HepG2 (cell line): Measurements from ENCODE around the gene NEDD4L. TPM values are rescaled to one million over a fixed set of nuclear protein-coding genes. Genes with fewer than 3 reads are reported as not detected.

Experiments
- ATAC-seq: fragments of 200-7000 bp; cut with Tn5 transposase; 3 replicates; pipeline ENCODE4 v1.9.1; 2020; ENCODE audit warnings: mild to moderate bottlenecking, moderate library complexity
- BruUV-seq: library from RNA; stranded (reverse); fragments of 400-500 nt; replicated peaks from 2 replicates; lab custom pipeline; 2021; lab: Mats Ljungman, UMichigan
- CTCF ChIA-PET: fragments of 300-600 bp; formaldehyde crosslinking; extraction: SDS; loops from one replicate; lab custom pipeline; 2021; ENCODE audit warnings: low total read pairs, inconsistent platforms, low intra/inter-chr PET ratio; lab: Yijun Ruan, JAX
- POLR2A ChIA-PET: fragments of 350-600 bp; sonication (Branson Sonifier 250); formaldehyde crosslinking; loops from one replicate; lab custom pipeline; 2020; ENCODE audit warnings: antibody characterized with exemption, inconsistent platforms; lab: Yijun Ruan, JAX
- DNase-seq: peaks from one replicate; pipeline ENCODE4 v3.0.0-alpha.2; 2015; ENCODE audit warnings: low spot score
- FAIRE-seq: peaks from 3 replicates; lab custom pipeline; 2011; peaks lifted over from hg19 to GRCh38; lab: Jason Lieb, UNC
- H2AFZ ChIP-seq: one replicate; pipeline ENCODE4 v1.6.1; 2011; ENCODE audit warnings: low read length, inconsistent platforms
- H3K27ac ChIP-seq: fragments of 300-600 bp; 3 replicates; pipeline ENCODE4 v1.8.0; 2011; ENCODE audit warnings: mixed run types, mild to moderate bottlenecking, mixed read lengths, low read length, inconsistent platforms; ENCODE audit not compliant: insufficient read depth; ENCODE audit errors: extremely low read length
- H3K27me3 ChIP-seq, 2 experiments: fragments of 200-600 bp in 1 of 2; 2 replicates in 1 of 2; 3 replicates in 1 of 2; pipeline versions ENCODE4 v1.6.0 to v1.8.0; 2011; ENCODE audit warnings: low read length in 2 of 2, mild to moderate bottlenecking in 2 of 2, moderate library complexity in 2 of 2, inconsistent platforms in 1 of 2; ENCODE audit not compliant: insufficient read depth in 2 of 2, control insufficient read depth in 1 of 2
- H3K36me3 ChIP-seq, 2 experiments: fragments of 200-600 bp in 1 of 2; replicated peaks in 1 of 2; 2 replicates in 1 of 2; 3 replicates in 1 of 2; pipeline versions ENCODE4 v1.5.1 to v1.8.0; 2011; ENCODE audit warnings: low read length in 2 of 2, inconsistent platforms in 1 of 2; ENCODE audit not compliant: insufficient read depth in 2 of 2, control insufficient read depth in 1 of 2
- H3K4me1 ChIP-seq: 2 replicates; pipeline ENCODE4 v1.5.1; 2012; ENCODE audit warnings: low read length, inconsistent platforms; ENCODE audit not compliant: insufficient read depth
- H3K4me2 ChIP-seq: 2 replicates; pipeline ENCODE4 v1.6.0; 2011; ENCODE audit warnings: low read depth, low read length, inconsistent platforms
- H3K4me3 ChIP-seq, 3 experiments: fragments of 200-600 bp in 1 of 3; sonication (generic), shearing (Covaris generic) in 1 of 3; replicated peaks in 1 of 3; 2 replicates each; pipeline ENCODE4 v1.5.1; 2011 to 2016; ENCODE audit warnings: low read length in 3 of 3, inconsistent platforms in 2 of 3, low read depth in 2 of 3, mild to moderate bottlenecking in 2 of 3, control low read depth in 1 of 3, mixed read lengths in 1 of 3; ENCODE audit not compliant: insufficient read depth in 1 of 3
- H3K79me2 ChIP-seq: one replicate; pipeline ENCODE4 v1.6.1; 2011; ENCODE audit warnings: low read length, inconsistent platforms; ENCODE audit not compliant: insufficient read depth
- H3K9ac ChIP-seq: 2 replicates; pipeline ENCODE4 v1.6.0; 2011; ENCODE audit warnings: mild to moderate bottlenecking, low read depth, low read length, inconsistent platforms; ENCODE audit not compliant: insufficient read depth
- H3K9me3 ChIP-seq: 2 replicates; pipeline ENCODE4 v1.5.1; 2012; ENCODE audit warnings: mild to moderate bottlenecking, low read length
- H4K20me1 ChIP-seq: 2 replicates; pipeline ENCODE4 v1.6.0; 2011; ENCODE audit warnings: inconsistent platforms, mild to moderate bottlenecking, low read length, moderate library complexity; ENCODE audit not compliant: insufficient read depth
- ATAD3A ChIP-seq: sonication (generic); formaldehyde crosslinking; IDR thresholded peaks from 2 replicates; pipeline ENCODE4 v1.4.0; 2020; ENCODE audit warnings: missing genetic modification reagents
- CCDC6 ChIP-seq: sonication (generic); formaldehyde crosslinking; IDR thresholded peaks from 2 replicates; pipeline ENCODE4 v1.8.1; 2022; ENCODE audit warnings: mild to moderate bottlenecking, missing genetic modification reagents, moderate library complexity
- CEBPB ChIP-seq: IDR thresholded peaks from 2 replicates; pipeline ENCODE4 v1.6.1; 2011; ENCODE audit warnings: low read depth, low read length, improper control_type of control experiment, borderline replicate concordance
- CREB1 ChIP-seq, 2 experiments: fragments of 450-650 bp in 1 of 2; IDR thresholded peaks; 2 replicates each; pipeline ENCODE4 v1.6.1; 2016 to 2017; ENCODE audit warnings: control low read depth in 1 of 2, mild to moderate bottlenecking in 1 of 2, missing compliant biosample characterization in 1 of 2, missing genetic modification characterization in 1 of 2
- DMAP1 ChIP-seq: IDR thresholded peaks from 2 replicates; pipeline ENCODE4 v1.6.1; 2016
- DR1 ChIP-seq: sonication (generic); formaldehyde crosslinking; IDR thresholded peaks from 2 replicates; pipeline ENCODE4 v1.8.0; 2021; ENCODE audit warnings: mild to moderate bottlenecking, missing genetic modification reagents, inconsistent platforms
- RBFOX2 ChIP-seq: fragments of 200-400 bp; formaldehyde crosslinking; IDR thresholded peaks from 2 replicates; pipeline ENCODE4 v1.6.1; 2017; ENCODE audit warnings: low read depth, mild to moderate bottlenecking, low read length
- SAP130 ChIP-seq: IDR thresholded peaks from 2 replicates; pipeline ENCODE4 v1.6.1; 2016; ENCODE audit warnings: low read depth
- SOX6 ChIP-seq, 2 experiments: fragments of 450-650 bp in 1 of 2; sonication (generic) in 1 of 2; formaldehyde crosslinking in 1 of 2; IDR thresholded peaks; 2 replicates each; pipeline versions ENCODE4 v1.4.0 to v1.6.1; 2017 to 2020; ENCODE audit warnings: antibody characterized with exemption in 1 of 2, mild to moderate bottlenecking in 1 of 2, missing genetic modification reagents in 1 of 2
- TBX2 ChIP-seq: sonication (generic); formaldehyde crosslinking; IDR thresholded peaks from 2 replicates; pipeline ENCODE4 v1.5.0; 2020; ENCODE audit warnings: missing genetic modification reagents, mild to moderate bottlenecking, borderline replicate concordance
- TGIF2 ChIP-seq: IDR thresholded peaks from 2 replicates; pipeline ENCODE4 v1.6.1; 2016; ENCODE audit warnings: control low read depth, missing compliant biosample characterization
- ZMYM4 ChIP-seq: sonication (generic); formaldehyde crosslinking; IDR thresholded peaks from 2 replicates; pipeline ENCODE4 v1.8.1; 2023; ENCODE audit warnings: mild to moderate bottlenecking, missing genetic modification reagents
- ZNF12 ChIP-seq: sonication (generic); formaldehyde crosslinking; IDR thresholded peaks from 2 replicates; pipeline ENCODE4 v1.5.0; 2020; ENCODE audit warnings: missing genetic modification reagents
- ZNF563 ChIP-seq: sonication (generic); formaldehyde crosslinking; IDR thresholded peaks from 2 replicates; pipeline ENCODE4 v1.8.0; 2022; ENCODE audit warnings: mild to moderate bottlenecking, moderate library complexity, missing genetic modification reagents
- WGBS: methylation state at CpG from one replicate; pipeline ENCODE4 v1.1.6; 2017; ENCODE audit warnings: low lambda C conversion rate; 5-methylcytosine and 5-hydroxymethylcytosine counted together
- in situ Hi-C: cut with HindIII; loops from 2 replicates; pipeline ENCODE4 v1.10.0; 2017; ENCODE audit warnings: low pct_unique_long_range_greater_than_20kb; ENCODE audit not compliant: extremely low pct_ligation_motif_present
- intact Hi-C: fragments of 100-400 bp; cut with micrococcal nuclease; formaldehyde crosslinking; loops from one replicate; pipeline ENCODE4 v1.10.0; 2022; ENCODE audit not compliant: unreplicated experiment
- polyA plus RNA-seq, 8 experiments: library from polyadenylated mRNA; depleted of rRNA in 3 of 8; stranded (reverse) in 7 of 8; unstranded in 1 of 8; fragments of >200 nt; fragmentation: Illumina TruSeq in 4 of 8; extraction: Trizol in 4 of 8; gene quantifications; 2 replicates each; pipeline versions ENCODE4 v1.2.1 to v1.2.3, GENCODE V29; 2011 to 2016; ENCODE audit warnings: low read depth in 4 of 8, missing spikeins in 1 of 8, mixed read lengths in 1 of 8; ENCODE audit not compliant: insufficient read depth in 1 of 8
- total RNA-seq, 5 experiments: library from RNA; depleted of rRNA; stranded (reverse); fragments of >200 nt; fragmentation: Illumina TruSeq; extraction: Trizol; gene quantifications; 2 replicates each; pipeline ENCODE4 v1.2.3, GENCODE V29; 2016; ENCODE audit warnings: low read depth in 1 of 5
- TF ChIP-seq, protein P1 (sequence below), 2 experiments: IDR thresholded peaks; 2 replicates each; pipeline ENCODE4 v1.6.1; 2011 to 2012; ENCODE audit warnings: low read length in 2 of 2, borderline replicate concordance in 1 of 2, low read depth in 1 of 2, mild to moderate bottlenecking in 1 of 2, moderate library complexity in 1 of 2
- TF ChIP-seq, protein P2 (sequence below): sonication (generic); formaldehyde crosslinking; IDR thresholded peaks from 2 replicates; pipeline ENCODE4 v1.4.0; 2020; ENCODE audit warnings: mild to moderate bottlenecking, missing genetic modification reagents

NEDD4L gene
- total and polyA plus RNA-seq, 2 of the 13 experiments (the other 11 are each of a cell fraction or from before 2014, with no cell fraction given): 168 to 390 TPM

- peaks cover 49% of the 10 kb centered on the region for H3K79me2 ChIP-seq
- H4K20me1 ChIP-seq: peaks cover 23% of the 10 kb centered on the region
- DNase-seq: peak; percentile 81
- in situ Hi-C loops (no loop called here), intact Hi-C loops (no loop called here)
- H3K27me3 ChIP-seq: no peaks in the 10 kb centered on the region
- H3K4me3 ChIP-seq: peak overlapping the region; percentile 56 to 96 (median 75)
- H3K36me3 ChIP-seq: 0 out of 5 replicates have a peak, but pooled peaks cover 0 to 2% of the 10 kb centered on the region in 2 experiments
- FAIRE-seq: peak; percentile 8
- ChIA-PET POLR2A (interaction anchor here (0.9 to 1.6 kb wide), 8 partner anchors 14 to 385 kb away, joined by 3 to 8 read pairs (median 3); no protein-coding TSS in a partner anchor), CTCF (no interaction called here)
- peaks cover 32% of the 10 kb centered on the region for H3K4me1 ChIP-seq
- H3K4me2 ChIP-seq: peak overlapping the region; percentile 77
- peak; percentile 77 for ATAC-seq
- 6% methylated on average over 6 of the region's 12 CpGs for WGBS
- no peaks in the 10 kb centered on the region for H3K9me3 ChIP-seq
- H2AFZ ChIP-seq: no peak overlapping the region
- peak overlapping the region; percentile 67 for H3K27ac ChIP-seq
- BruUV-seq: no TSS peak
- H3K9ac ChIP-seq: peak overlapping the region; percentile 76
- TF ChIP-seq, protein P1, sequence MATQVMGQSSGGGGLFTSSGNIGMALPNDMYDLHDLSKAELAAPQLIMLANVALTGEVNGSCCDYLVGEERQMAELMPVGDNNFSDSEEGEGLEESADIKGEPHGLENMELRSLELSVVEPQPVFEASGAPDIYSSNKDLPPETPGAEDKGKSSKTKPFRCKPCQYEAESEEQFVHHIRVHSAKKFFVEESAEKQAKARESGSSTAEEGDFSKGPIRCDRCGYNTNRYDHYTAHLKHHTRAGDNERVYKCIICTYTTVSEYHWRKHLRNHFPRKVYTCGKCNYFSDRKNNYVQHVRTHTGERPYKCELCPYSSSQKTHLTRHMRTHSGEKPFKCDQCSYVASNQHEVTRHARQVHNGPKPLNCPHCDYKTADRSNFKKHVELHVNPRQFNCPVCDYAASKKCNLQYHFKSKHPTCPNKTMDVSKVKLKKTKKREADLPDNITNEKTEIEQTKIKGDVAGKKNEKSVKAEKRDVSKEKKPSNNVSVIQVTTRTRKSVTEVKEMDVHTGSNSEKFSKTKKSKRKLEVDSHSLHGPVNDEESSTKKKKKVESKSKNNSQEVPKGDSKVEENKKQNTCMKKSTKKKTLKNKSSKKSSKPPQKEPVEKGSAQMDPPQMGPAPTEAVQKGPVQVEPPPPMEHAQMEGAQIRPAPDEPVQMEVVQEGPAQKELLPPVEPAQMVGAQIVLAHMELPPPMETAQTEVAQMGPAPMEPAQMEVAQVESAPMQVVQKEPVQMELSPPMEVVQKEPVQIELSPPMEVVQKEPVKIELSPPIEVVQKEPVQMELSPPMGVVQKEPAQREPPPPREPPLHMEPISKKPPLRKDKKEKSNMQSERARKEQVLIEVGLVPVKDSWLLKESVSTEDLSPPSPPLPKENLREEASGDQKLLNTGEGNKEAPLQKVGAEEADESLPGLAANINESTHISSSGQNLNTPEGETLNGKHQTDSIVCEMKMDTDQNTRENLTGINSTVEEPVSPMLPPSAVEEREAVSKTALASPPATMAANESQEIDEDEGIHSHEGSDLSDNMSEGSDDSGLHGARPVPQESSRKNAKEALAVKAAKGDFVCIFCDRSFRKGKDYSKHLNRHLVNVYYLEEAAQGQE (IDR thresholded peaks at IDR 0.05; ENCODE audit: borderline replicate concordance in 1 of 2, low read depth in 1 of 2, low read length in 2 of 2): peak in 1 of 2 experiments; percentile 41; a peak in 1 of 4 replicates
- TF ChIP-seq ZNF563 (CRISPR knock-in tag) (no peak), RBFOX2 (peak; percentile 60; the same call in 1 of the 2 replicates), TGIF2 (CRISPR knock-in tag) (peak; percentile 61; the same call in 1 of the 2 replicates), DR1 (0 out of 2 replicates have a peak, but pooled peaks have one; percentile 52), CCDC6 (CRISPR knock-in tag) (no peak), ZNF12 (CRISPR knock-in tag) (0 out of 2 replicates have a peak, but pooled peaks have one; percentile 9), ZMYM4 (CRISPR knock-in tag) (peak; percentile 73), ATAD3A (CRISPR knock-in tag) (no peak), TBX2 (peak; percentile 23; the same call in 1 of the 2 replicates), SAP130 (CRISPR knock-in tag) (peak; percentile 89), DMAP1 (CRISPR knock-in tag) (0 out of 2 replicates have a peak, but pooled peaks have one; percentile 26), CEBPB (peak; percentile 67; the same call in 1 of the 2 replicates), SOX6 (IDR thresholded peaks at IDR 0.05) (no peak), SOX6 (CRISPR knock-in tag; IDR thresholded peaks at IDR 0.05) (0 out of 2 replicates have a peak, but pooled peaks have one; percentile 15), CREB1 (IDR thresholded peaks at IDR 0.05) (0 out of 2 replicates have a peak, but pooled peaks have one; percentile 7), CREB1 (CRISPR knock-in tag; IDR thresholded peaks at IDR 0.05) (peak; percentile 45; the same call in 1 of the 2 replicates)
- TF ChIP-seq, protein P2, sequence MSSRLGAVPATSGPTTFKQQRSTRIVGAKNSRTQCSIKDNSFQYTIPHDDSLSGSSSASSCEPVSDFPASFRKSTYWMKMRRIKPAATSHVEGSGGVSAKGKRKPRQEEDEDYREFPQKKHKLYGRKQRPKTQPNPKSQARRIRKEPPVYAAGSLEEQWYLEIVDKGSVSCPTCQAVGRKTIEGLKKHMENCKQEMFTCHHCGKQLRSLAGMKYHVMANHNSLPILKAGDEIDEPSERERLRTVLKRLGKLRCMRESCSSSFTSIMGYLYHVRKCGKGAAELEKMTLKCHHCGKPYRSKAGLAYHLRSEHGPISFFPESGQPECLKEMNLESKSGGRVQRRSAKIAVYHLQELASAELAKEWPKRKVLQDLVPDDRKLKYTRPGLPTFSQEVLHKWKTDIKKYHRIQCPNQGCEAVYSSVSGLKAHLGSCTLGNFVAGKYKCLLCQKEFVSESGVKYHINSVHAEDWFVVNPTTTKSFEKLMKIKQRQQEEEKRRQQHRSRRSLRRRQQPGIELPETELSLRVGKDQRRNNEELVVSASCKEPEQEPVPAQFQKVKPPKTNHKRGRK (CRISPR knock-in tag): no peak
Observed at GRCh38 chr18:58221060-58221725, 177.2 kb downstream of the NEDD4L start.
